Keratinocyte (primary cell): ENCODE measurements around the gene SLIT3. TPM values are rescaled to one million over a fixed set of nuclear protein-coding genes. Genes with fewer than 3 reads are reported as not detected.

Source experiments
- DNase-seq: peaks from one replicate; pipeline ENCODE4 v3.0.0-alpha.2; 2011; ENCODE audit warnings: low read depth, missing footprints, low spot score
- FAIRE-seq: peaks from 2 replicates; lab custom pipeline; 2011; peaks lifted over from hg19 to GRCh38; lab: Jason Lieb, UNC
- H2AFZ ChIP-seq: 2 replicates; pipeline ENCODE4 v1.6.0; 2012; ENCODE audit warnings: low read length, control low read depth, inconsistent platforms; ENCODE audit not compliant: control insufficient read depth
- H3K27ac ChIP-seq: 2 replicates; pipeline ENCODE4 v1.5.1; 2011; ENCODE audit warnings: low read length; ENCODE audit not compliant: control insufficient read depth, insufficient read depth
- H3K27me3 ChIP-seq: 3 replicates; pipeline ENCODE4 v1.6.0; 2011; ENCODE audit warnings: low read length; ENCODE audit not compliant: control insufficient read depth, insufficient read depth; ENCODE audit errors: extremely low read depth
- H3K36me3 ChIP-seq, 2 experiments: 2 replicates in 1 of 2; 3 replicates in 1 of 2; pipeline ENCODE4 v1.5.1; 2011; ENCODE audit warnings: low read length in 2 of 2, mild to moderate bottlenecking in 1 of 2; ENCODE audit not compliant: control insufficient read depth in 2 of 2, insufficient read depth in 2 of 2; ENCODE audit errors: extremely low read depth in 1 of 2
- H3K4me1 ChIP-seq: 3 replicates; pipeline ENCODE4 v1.5.1; 2011; ENCODE audit warnings: low read length; ENCODE audit not compliant: control insufficient read depth, insufficient read depth; ENCODE audit errors: extremely low read depth
- H3K4me2 ChIP-seq: 3 replicates; pipeline ENCODE4 v1.6.0; 2011; ENCODE audit warnings: low read depth, low read length; ENCODE audit not compliant: control insufficient read depth, insufficient read depth; ENCODE audit errors: extremely low read depth
- H3K4me3 ChIP-seq, 3 experiments: fragments of 200-600 bp in 1 of 3; sonication (generic) in 1 of 3; 2 replicates in 2 of 3; 3 replicates in 1 of 3; pipeline ENCODE4 v1.5.1; 2011 to 2016; ENCODE audit warnings: low read length in 3 of 3, mild to moderate bottlenecking in 3 of 3, control low read depth in 2 of 3, inconsistent platforms in 1 of 3, low read depth in 1 of 3, mixed read lengths in 1 of 3, mixed run types in 1 of 3, moderate library complexity in 1 of 3; ENCODE audit not compliant: control insufficient read depth in 2 of 3, insufficient read depth in 2 of 3; ENCODE audit errors: extremely low read depth in 1 of 3
- H3K79me2 ChIP-seq: 2 replicates; pipeline ENCODE4 v1.6.0; 2012; ENCODE audit warnings: low read length; ENCODE audit not compliant: control insufficient read depth, insufficient read depth
- H3K9ac ChIP-seq: 3 replicates; pipeline ENCODE4 v1.6.0; 2011; ENCODE audit warnings: low read length; ENCODE audit not compliant: control insufficient read depth, insufficient read depth; ENCODE audit errors: extremely low read depth
- H3K9me1 ChIP-seq: 3 replicates; pipeline ENCODE4 v1.6.0; 2011; ENCODE audit warnings: low read length; ENCODE audit not compliant: control insufficient read depth, insufficient read depth; ENCODE audit errors: extremely low read depth
- H3K9me3 ChIP-seq: 2 replicates; pipeline ENCODE4 v1.5.1; 2012; ENCODE audit warnings: low read depth, low read length; ENCODE audit not compliant: control insufficient read depth
- H4K20me1 ChIP-seq: 3 replicates; pipeline ENCODE4 v1.6.0; 2011; ENCODE audit warnings: low read length; ENCODE audit not compliant: control insufficient read depth, insufficient read depth; ENCODE audit errors: extremely low read depth
- CTCF ChIP-seq, 3 experiments: IDR thresholded peaks in 1 of 3; conservative IDR thresholded peaks in 1 of 3; optimal IDR thresholded peaks in 1 of 3; 2 replicates in 2 of 3; 3 replicates in 1 of 3; pipeline versions ENCODE3 to v1.5.1; 2011; ENCODE audit warnings: low read length in 3 of 3, mild to moderate bottlenecking in 3 of 3, moderate library complexity in 2 of 3, control low read depth in 1 of 3, inconsistent platforms in 1 of 3; ENCODE audit not compliant: insufficient read depth in 2 of 3; ENCODE audit errors: extremely low read depth in 1 of 3
- EZH2 ChIP-seq: IDR thresholded peaks from one replicate; pipeline ENCODE4 v1.6.1; 2012; ENCODE audit warnings: inconsistent platforms, mild to moderate bottlenecking, low read length, moderate library complexity
- dilution Hi-C: fragments of 300-500 bp; cut with MboI; formaldehyde crosslinking; loops from one replicate; pipeline ENCODE4 v1.7.0; 2020; ENCODE audit warnings: low sequenced_read_pairs; ENCODE audit not compliant: extremely low pct_ligation_motif_present
- polyA plus RNA-seq, 5 experiments: library from polyadenylated mRNA; depleted of rRNA in 3 of 5; stranded (reverse) in 3 of 5; stranded (forward) in 1 of 5; unstranded in 1 of 5; fragments of >200 nt; gene quantifications; 1 replicate in 1 of 5; 2 replicates in 3 of 5; 3 replicates in 1 of 5; pipeline versions ENCODE4 v1.2.1 to v1.2.3, GENCODE V29; 2011 to 2012; ENCODE audit warnings: missing spikeins in 2 of 5, low read depth in 1 of 5, low replicate concordance in 1 of 5

The SLIT3 gene
- polyA plus RNA-seq, 1 donor (not counting 4 experiments of a cell fraction or from before 2014, with no cell fraction given) = 2.4 TPM

- H2AFZ ChIP-seq = no peak overlapping the region
- no peaks in the 10 kb centered on the region for H3K79me2 ChIP-seq
- FAIRE-seq = no peak
- no peak for TF ChIP-seq CTCF (optimal IDR thresholded peaks at IDR 0.05 in 1 of 3, IDR thresholded peaks at IDR 0.05 in 1 of 3, conservative IDR thresholded peaks at IDR 0.05 in 1 of 3; ENCODE audit: extremely low read depth in 1 of 3, insufficient read depth in 2 of 3, low read length in 3 of 3)
- no peak for TF ChIP-seq EZH2
- H3K27me3 ChIP-seq = no peaks in the 10 kb centered on the region
- H3K36me3 ChIP-seq = no peaks in the 10 kb centered on the region
- no peaks in the 10 kb centered on the region for H4K20me1 ChIP-seq
- H3K9me1 ChIP-seq = no peaks in the 10 kb centered on the region
- H3K9ac ChIP-seq = no peak overlapping the region
- no peak overlapping the region for H3K4me2 ChIP-seq
- no peaks in the 10 kb centered on the region for H3K9me3 ChIP-seq
- DNase-seq = no peak
- dilution Hi-C loops = no loop called here
- no peak overlapping the region for H3K27ac ChIP-seq
- H3K4me3 ChIP-seq = no peak overlapping the region
- no peaks in the 10 kb centered on the region for H3K4me1 ChIP-seq
These were observed 357.7 kb downstream of the SLIT3 start for GRCh38 chr5:168943091-168943884.

GRCh38 chr5:168941901-168942300, 359.0 kb downstream of the SLIT3 start:
- Histone ChIP-seq H3K27ac (no peak overlapping the region), H3K4me2 (no peak overlapping the region), H3K27me3 (no peaks in the 10 kb centered on the region), H2AFZ (no peak overlapping the region), H3K9me1 (no peaks in the 10 kb centered on the region), H4K20me1 (no peaks in the 10 kb centered on the region), H3K9ac (no peak overlapping the region), H3K79me2 (no peaks in the 10 kb centered on the region), H3K9me3 (no peaks in the 10 kb centered on the region), H3K4me1 (no peaks in the 10 kb centered on the region), H3K36me3 (no peaks in the 10 kb centered on the region), H3K4me3 (no peak overlapping the region)
- FAIRE-seq = no peak
- TF ChIP-seq CTCF (optimal IDR thresholded peaks at IDR 0.05 in 1 of 3, IDR thresholded peaks at IDR 0.05 in 1 of 3, conservative IDR thresholded peaks at IDR 0.05 in 1 of 3; ENCODE audit: extremely low read depth in 1 of 3, insufficient read depth in 2 of 3, low read length in 3 of 3) (no peak), EZH2 (no peak)
- dilution Hi-C loops = no loop called here
- DNase-seq = no peak
